Neural cell (in vitro differentiated cells): Measurements from ENCODE around the gene JMJD7. TPM values are rescaled to one million over a fixed set of nuclear protein-coding genes. Genes with fewer than 3 reads are reported as not detected.

ENCODE experiments used
- H2AFZ ChIP-seq: fragments of 200-600, 300-800 bp; sonication (generic), shearing (Covaris generic); 2 replicates; pipeline ENCODE4 v1.6.0; 2014; ENCODE audit warnings: low read depth, mild to moderate bottlenecking, antibody characterized with exemption, low read length, moderate library complexity
- H3F3A ChIP-seq: fragments of 200-600 bp; shearing (Covaris generic); 2 replicates; pipeline ENCODE4 v1.6.1; 2016; ENCODE audit warnings: mild to moderate bottlenecking, moderate library complexity, mixed read lengths, antibody characterized with exemption, low read length; ENCODE audit not compliant: insufficient read depth, poor library complexity, severe bottlenecking
- H3K27ac ChIP-seq: fragments of 200-600, 300-800 bp; sonication (generic), shearing (Covaris generic); 2 replicates; pipeline ENCODE4 v1.5.1; 2014; ENCODE audit warnings: mild to moderate bottlenecking, low read length, moderate library complexity
- H3K27me3 ChIP-seq: fragments of 300-800, 200-600 bp; sonication (generic), shearing (Covaris generic); 2 replicates; pipeline ENCODE4 v1.6.0; 2014; ENCODE audit warnings: mild to moderate bottlenecking, low read depth, low read length, moderate library complexity; ENCODE audit not compliant: insufficient read depth
- H3K36me3 ChIP-seq: fragments of 300-800, 200-600 bp; sonication (generic), shearing (Covaris generic); 2 replicates; pipeline ENCODE4 v1.5.1; 2014; ENCODE audit warnings: mild to moderate bottlenecking, antibody characterized with exemption, low read length, moderate library complexity; ENCODE audit not compliant: insufficient read depth
- H3K4me2 ChIP-seq: fragments of 300-800, 200-600 bp; sonication (generic), shearing (Covaris generic); 2 replicates; pipeline ENCODE4 v1.6.0; 2014; ENCODE audit warnings: mild to moderate bottlenecking, low read length
- H3K4me3 ChIP-seq: fragments of 300-800, 200-600 bp; sonication (generic), shearing (Covaris generic); 2 replicates; pipeline ENCODE4 v1.5.1; 2014; ENCODE audit warnings: mild to moderate bottlenecking, low read length, moderate library complexity
- H3K79me2 ChIP-seq: fragments of 200-600 bp; shearing (Covaris generic); replicated peaks from 2 replicates; pipeline ENCODE4 v1.6.0; 2014; ENCODE audit warnings: mild to moderate bottlenecking, low read length, moderate library complexity; ENCODE audit not compliant: insufficient read depth
- H3K9ac ChIP-seq: fragments of 300-800, 200-600 bp; sonication (generic), shearing (Covaris generic); 2 replicates; pipeline ENCODE4 v1.6.1; 2016; ENCODE audit warnings: mild to moderate bottlenecking, low read length, mixed read lengths
- H3K9me2 ChIP-seq: fragments of 200-600 bp; shearing (Covaris generic); 2 replicates; pipeline ENCODE4 v1.6.1; 2016; ENCODE audit warnings: mild to moderate bottlenecking, low read length, mixed read lengths; ENCODE audit not compliant: insufficient read depth
- H3K9me3 ChIP-seq: fragments of 200-600, 300-800 bp; sonication (generic), shearing (Covaris generic); 2 replicates; pipeline ENCODE4 v1.6.1; 2016; ENCODE audit warnings: mild to moderate bottlenecking, mixed run types, low read length, moderate library complexity, mixed read lengths
- H4K20me1 ChIP-seq: fragments of 200-600 bp; shearing (Covaris generic); 2 replicates; pipeline ENCODE4 v1.6.1; 2016; ENCODE audit warnings: mild to moderate bottlenecking, mixed run types; ENCODE audit not compliant: insufficient read depth
- CTCF ChIP-seq: fragments of 450-650 bp; IDR thresholded peaks from 2 replicates; pipeline ENCODE4 v1.5.1; 2014; ENCODE audit warnings: antibody characterized with exemption, mild to moderate bottlenecking, moderate library complexity; ENCODE audit not compliant: poor library complexity, severe bottlenecking
- EP300 ChIP-seq: fragments of 450-650 bp; conservative IDR thresholded peaks from 2 replicates; pipeline ENCODE4 v1.6.1; 2014; ENCODE audit warnings: antibody characterized with exemption, mild to moderate bottlenecking, moderate library complexity; ENCODE audit not compliant: poor library complexity, severe bottlenecking
- EZH2 ChIP-seq: fragments of 200-600, 300-800 bp; shearing (Covaris generic), sonication (generic); IDR thresholded peaks from 2 replicates; pipeline ENCODE4 v1.6.1; 2014; ENCODE audit warnings: antibody characterized with exemption, low read length, borderline replicate concordance, mild to moderate bottlenecking; ENCODE audit not compliant: insufficient read depth, poor library complexity, severe bottlenecking
- MXI1 ChIP-seq: fragments of 450-650 bp; conservative IDR thresholded peaks from 2 replicates; pipeline ENCODE4 v1.6.1; 2014; ENCODE audit warnings: antibody characterized with exemption, mild to moderate bottlenecking; ENCODE audit not compliant: poor library complexity, severe bottlenecking
- POLR2AphosphoS5 ChIP-seq: IDR thresholded peaks from 2 replicates; pipeline ENCODE4 v1.6.1; 2012
- RAD21 ChIP-seq: fragments of 450-650 bp; conservative IDR thresholded peaks from 2 replicates; pipeline ENCODE4 v1.6.1; 2014; ENCODE audit warnings: antibody characterized with exemption, mild to moderate bottlenecking, moderate library complexity
- REST ChIP-seq: IDR thresholded peaks from 2 replicates; pipeline ENCODE4 v1.6.1; 2012; ENCODE audit warnings: borderline replicate concordance
- SMC3 ChIP-seq: fragments of 450-650 bp; conservative IDR thresholded peaks from 2 replicates; pipeline ENCODE4 v1.6.1; 2014; ENCODE audit warnings: antibody characterized with exemption, mild to moderate bottlenecking, moderate library complexity; ENCODE audit not compliant: poor library complexity
- TAF1 ChIP-seq: IDR thresholded peaks from 2 replicates; pipeline ENCODE4 v1.6.1; 2012; ENCODE audit warnings: low read depth
- polyA plus RNA-seq: library from polyadenylated mRNA; depleted of rRNA; stranded (reverse); fragments of >200 nt; gene quantifications from 2 replicates; pipeline ENCODE4 v1.2.3, GENCODE V29; 2014

Gene JMJD7
- polyA plus RNA-seq, 1 donor from 2014 or later, result 14.0 TPM

- H3K4me2 ChIP-seq, result no peak overlapping the region
Measured at GRCh38 chr15:41816788-41817187, 11.1 kb upstream of the JMJD7 start.

GRCh38 chr15:41817327-41817726 lies 10.6 kb upstream of the JMJD7 start:
- Histone ChIP-seq H2AFZ (no peak overlapping the region), H3K27ac (no peak overlapping the region), H3F3A (no peaks in the 10 kb centered on the region), H3K9me3 (no peaks in the 10 kb centered on the region), H3K9me2 (no peaks in the 10 kb centered on the region), H4K20me1 (no peaks in the 10 kb centered on the region), H3K36me3 (peaks cover 7% of the 10 kb centered on the region), H3K79me2 (no peaks in the 10 kb centered on the region), H3K9ac (no peak overlapping the region), H3K27me3 (no peaks in the 10 kb centered on the region), H3K4me2 (no peak overlapping the region), H3K4me3 (no peak overlapping the region)
- TF ChIP-seq REST (no peak), SMC3 (no peak), TAF1 (no peak), EP300 (no peak), RAD21 (no peak), EZH2 (no peak)

More at GRCh38 chr15:41816788-41817187, 11.1 kb upstream of the JMJD7 start:
- no peak overlapping the region for H3K4me3 ChIP-seq
- peaks cover 7% of the 10 kb centered on the region for H3K36me3 ChIP-seq
- H3K9ac ChIP-seq, result no peak overlapping the region
- no peaks in the 10 kb centered on the region for H4K20me1 ChIP-seq
- H3K27me3 ChIP-seq, result no peaks in the 10 kb centered on the region
- TF ChIP-seq REST (no peak), EP300 (no peak), RAD21 (no peak), EZH2 (no peak), MXI1 (no peak), POLR2AphosphoS5 (no peak), SMC3 (no peak), CTCF (no peak), TAF1 (no peak)
- no peaks in the 10 kb centered on the region for H3F3A ChIP-seq
- no peaks in the 10 kb centered on the region for H3K9me3 ChIP-seq
- no peaks in the 10 kb centered on the region for H3K79me2 ChIP-seq
- no peaks in the 10 kb centered on the region for H3K9me2 ChIP-seq
- no peak overlapping the region for H2AFZ ChIP-seq
- H3K27ac ChIP-seq, result no peak overlapping the region
